ENCODE results near the gene NAA10.
"Not testable (repeated sequence)": the region's sequence is repeated elsewhere in the genome, so short reads cannot be mapped to it uniquely, and the experiment has no call there.

NAA10 gene

DNA sequence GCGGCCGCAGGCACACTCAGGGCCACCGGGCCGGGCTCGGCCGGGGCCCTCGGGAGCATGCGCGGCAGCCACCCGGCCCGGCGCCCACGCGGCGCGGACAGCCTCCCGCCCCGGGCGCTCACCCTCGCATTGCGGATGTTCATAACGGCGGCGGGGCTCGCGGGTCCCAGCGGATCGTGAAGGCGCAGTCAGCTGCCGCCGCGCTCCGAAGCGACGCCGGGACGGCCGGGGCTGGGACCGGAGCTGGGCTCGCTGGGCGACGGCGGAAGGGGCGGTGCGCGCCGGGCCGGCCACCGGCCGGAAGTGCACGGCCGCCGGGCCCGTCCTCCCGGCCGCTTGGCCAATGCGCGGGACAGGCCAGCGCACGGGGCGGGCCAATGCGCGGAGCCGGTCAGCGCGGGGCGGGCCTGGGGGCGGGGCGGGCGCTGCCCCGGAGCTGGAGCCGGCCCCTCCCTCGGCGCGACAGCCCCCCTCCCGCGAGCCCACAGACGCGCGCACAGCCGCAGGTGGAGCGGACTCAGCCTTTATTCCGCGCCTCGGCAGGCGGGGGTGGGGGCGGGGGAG, at the start of gene NAA10:
Gene NAA10 (minus strand): TSS at position 276 of the 564 bp plus-strand sequence. CDS start 133 bp downstream, at position 143.
- peak; percentile 50 for DNase-seq

DNA sequence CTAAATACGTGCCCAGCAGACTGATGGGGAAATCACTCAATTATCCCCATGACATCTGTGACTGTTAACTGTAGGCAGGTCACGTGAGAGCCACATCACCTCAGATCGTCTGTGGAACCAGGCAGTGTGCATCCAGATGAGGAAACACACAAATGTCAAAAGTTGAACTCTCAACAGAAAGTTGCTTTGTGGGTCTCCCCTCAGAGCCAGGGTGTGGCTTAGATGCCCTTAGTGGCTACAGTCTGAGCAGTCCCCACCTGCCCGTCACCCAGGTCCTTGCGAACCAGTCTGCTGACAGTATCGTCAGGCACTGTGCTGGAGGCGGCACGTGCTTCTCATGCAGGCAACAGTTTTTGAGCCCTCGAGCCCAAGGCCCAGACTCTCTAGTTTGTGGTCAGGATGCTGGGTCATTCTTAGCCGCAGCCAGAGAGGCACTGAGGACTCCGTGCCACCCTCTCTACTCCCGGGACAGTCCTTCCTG, 48.5 kb upstream of the NAA10 start:
- no peak for DNase-seq

DNA sequence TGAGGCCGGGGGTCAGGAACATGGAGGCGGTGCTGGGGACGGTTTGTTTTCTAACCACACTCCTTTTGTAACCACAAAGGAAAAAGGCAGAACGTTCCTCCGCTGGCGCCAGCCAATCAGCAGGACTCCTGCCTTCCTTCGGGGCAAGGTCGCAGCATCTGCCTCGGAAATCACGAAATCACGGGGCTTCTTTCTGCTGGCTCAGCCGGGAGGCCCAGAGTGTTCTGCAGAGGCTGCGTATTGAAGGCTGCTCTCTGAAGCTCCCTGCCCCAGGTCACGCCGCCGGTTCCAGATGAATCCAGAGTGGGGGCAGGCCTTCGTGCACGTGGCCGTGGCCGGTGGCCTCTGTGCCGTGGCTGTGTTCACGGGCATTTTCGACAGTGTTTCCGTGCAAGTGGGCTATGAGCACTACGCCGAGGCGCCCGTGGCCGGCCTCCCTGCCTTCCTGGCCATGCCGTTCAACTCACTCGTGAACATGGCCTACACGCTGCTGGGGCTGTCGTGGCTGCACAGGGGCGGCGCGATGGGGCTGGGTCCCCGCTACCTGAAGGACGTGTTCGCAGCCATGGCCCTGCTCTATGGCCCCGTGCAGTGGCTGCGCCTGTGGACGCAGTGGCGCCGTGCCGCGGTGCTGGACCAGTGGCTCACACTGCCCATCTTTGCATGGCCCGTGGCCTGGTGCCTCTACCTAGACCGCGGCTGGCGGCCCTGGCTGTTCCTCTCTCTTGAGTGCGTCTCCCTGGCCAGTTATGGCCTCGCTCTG, 47.1 kb upstream of the NAA10 start:
- no peak for DNase-seq

DNA sequence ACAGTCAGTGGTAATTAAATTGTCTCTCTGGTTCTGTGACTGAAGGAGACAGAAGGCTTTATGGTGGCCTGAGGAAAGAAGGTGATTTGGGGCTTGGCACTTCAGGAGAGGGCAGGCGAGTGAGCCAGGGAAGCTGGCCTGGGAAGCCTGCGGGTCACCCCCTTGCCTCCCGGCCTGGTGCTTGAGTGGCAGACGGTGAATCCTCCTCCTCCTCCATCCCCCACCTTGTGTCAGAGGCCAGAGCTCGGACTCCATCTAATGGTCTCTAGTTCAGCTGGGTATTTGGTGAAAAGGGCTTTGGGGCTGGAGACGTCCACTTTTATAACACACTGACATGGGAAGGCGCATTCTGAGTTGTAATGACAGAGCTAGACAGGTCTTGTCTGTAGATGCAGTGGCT, 46.4 kb upstream of the NAA10 start:
- DNase-seq = no peak

DNA sequence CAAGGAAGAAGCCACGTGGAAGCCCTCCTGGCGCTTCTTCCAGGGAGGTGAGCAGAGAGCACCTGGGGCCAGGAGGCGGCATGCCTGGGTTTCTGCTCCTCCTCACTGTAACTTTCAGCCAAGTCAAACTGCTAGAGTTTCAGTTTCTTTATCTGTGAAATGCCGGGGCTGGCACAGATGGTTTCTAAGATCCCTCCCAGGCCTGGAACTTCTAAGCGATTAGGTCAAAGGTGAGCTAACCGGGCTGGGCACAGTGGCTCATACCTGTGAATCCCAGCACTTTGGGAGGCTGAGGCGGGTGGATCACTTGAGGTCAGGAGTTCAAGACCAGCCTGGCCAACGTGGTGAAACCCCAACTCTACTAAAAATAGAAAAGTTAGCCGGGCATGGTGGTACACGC, 45.6 kb upstream of the NAA10 start:
- not testable (repeated sequence) for DNase-seq

DNA sequence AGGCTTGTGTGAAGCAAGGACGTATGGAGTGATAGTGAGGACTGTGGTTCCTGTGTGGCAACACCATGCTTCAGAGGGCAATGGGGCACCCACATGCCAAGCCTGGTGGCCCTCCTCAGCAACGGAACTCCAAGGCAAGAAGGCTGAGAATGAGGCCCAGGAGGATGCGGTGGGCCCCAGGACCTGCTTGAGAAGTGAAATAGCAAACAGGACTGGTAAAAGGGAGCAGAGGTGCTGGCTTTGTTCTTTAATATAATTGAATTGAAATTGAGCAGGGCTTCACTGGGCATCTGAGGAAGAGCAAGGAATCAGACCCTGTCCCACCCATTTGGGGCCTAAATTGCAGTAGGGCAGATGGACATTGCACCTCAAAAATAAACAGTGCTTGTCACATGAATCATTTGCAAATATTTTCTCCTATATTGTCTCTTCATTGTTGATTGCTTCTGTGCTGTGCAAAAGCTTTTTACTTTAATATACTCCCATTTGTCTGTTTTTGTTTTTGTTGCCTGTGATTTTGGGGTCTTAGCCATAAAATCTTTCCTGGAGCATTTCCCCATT, 40.0 kb upstream of the NAA10 start:
- no peak for DNase-seq

DNA sequence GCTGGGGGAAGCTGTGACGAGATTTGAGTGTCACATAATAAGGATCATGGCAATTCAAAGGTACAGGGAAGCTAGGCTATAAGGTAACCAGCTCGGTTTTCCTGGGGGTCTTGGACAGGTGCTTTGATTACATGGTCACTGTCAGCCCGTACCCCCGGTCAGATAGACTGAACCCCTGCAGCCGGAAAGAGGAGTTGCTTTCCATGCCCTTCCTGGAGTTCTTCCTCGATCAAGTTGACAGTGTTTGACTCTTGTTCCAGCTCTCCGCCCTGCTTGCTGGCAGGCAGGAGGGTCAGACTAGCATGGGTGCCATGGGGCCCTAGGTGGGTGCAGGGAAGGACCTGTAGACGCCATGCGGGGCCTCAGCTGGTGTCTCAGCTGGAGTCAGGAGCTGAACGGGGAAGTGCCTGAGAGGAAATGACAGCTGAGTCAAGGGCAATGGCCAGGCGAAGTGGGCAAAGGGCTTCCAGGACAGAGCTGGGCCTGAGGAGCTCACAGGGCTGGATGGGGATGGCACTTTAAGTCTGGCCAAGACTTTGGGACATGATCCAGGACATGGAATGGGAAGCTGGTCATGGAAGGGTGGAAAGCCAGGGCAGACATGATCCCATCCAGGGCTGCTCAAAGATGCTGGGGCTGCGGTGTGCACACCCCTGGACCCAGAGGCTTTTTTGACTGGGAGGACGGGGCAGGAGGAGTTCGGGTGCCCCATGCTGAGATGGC, 39.3 kb upstream of the NAA10 start:
- no peak for DNase-seq

DNA sequence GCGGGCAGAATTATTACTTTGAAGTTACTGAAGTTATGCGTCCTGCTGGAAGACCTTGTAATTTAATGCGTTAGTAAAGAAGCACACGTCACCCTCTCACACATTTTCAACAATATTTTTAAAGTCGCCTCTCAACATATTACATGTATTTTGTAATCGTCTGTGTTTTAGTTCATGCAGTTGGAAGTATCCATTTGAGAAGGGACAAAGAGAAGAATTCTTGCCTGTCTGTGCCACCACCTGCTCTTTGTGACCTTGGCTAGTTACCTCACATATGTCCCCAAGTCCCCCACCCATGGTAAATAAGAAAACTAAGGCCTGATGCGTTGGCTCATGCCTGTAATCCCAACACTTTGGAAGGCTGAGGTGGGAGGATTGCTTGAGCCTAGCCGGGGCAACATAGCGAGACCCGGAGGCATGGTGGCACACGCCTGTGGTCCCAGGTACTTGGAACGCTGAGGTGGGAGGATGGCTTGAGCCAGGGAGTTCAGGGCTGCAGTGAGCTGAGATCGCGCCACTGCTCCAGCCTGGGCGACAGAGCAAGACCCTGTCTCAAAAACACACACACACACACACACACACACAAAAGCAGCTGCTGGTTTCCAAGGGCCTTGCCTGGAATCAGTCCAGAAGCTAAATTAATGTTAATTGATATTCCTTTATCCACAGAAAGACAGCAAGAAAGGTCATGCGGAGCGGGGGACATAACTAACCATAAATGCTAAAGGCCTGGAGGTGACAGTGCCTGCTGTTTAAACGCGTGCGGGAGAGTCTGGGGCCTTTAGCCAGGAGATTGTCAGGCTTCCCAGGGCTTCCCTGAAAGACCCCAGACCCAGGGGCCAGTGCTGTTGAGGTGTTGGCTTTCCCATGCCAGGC, 38.5 kb upstream of the NAA10 start:
- DNase-seq = no peak

DNA sequence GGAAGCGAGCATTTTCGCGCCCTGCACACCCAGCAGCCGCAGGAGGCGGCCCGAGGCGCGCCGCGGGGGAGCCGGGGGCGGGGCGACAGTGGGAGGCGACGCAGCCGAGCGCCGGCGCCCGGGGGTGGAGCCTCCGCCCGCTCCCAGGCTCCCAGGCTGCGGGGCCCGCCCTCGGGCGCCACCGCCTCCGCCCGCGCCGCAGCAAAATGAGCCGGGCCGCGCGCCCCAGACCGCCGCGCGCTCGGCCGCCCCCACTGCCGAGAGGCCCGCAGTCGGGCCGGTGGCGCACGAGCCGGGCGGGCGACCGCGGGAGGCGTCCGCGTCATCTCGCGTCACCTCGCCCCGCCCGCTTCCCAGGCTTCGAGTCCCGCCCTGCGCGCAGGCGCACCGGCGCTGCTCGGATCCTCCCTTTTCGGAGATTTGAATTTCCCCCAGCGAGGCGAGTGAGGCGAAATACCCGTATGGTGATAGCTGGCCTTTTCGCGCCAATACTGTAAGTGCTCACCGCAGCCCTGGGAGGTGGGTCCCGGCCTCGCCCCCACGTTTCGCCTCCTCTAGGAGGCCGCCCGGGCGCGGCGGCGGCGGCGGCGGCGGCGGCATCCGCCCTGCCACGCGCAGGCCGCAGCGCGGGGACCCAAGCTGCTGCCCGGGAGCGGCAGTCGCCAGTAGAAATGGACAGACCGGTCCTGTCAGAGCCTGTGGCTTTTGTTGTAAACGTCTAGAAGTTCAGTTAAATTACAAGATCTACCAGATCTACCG, 37.7 kb upstream of the NAA10 start, which contains the start of gene TMEM187:
Gene TMEM187 (plus strand): TSS at position 387 of the 759 bp plus-strand sequence. CDS start 9,309 bp downstream, outside the sequence.
- peak; percentile 81 for DNase-seq

DNA sequence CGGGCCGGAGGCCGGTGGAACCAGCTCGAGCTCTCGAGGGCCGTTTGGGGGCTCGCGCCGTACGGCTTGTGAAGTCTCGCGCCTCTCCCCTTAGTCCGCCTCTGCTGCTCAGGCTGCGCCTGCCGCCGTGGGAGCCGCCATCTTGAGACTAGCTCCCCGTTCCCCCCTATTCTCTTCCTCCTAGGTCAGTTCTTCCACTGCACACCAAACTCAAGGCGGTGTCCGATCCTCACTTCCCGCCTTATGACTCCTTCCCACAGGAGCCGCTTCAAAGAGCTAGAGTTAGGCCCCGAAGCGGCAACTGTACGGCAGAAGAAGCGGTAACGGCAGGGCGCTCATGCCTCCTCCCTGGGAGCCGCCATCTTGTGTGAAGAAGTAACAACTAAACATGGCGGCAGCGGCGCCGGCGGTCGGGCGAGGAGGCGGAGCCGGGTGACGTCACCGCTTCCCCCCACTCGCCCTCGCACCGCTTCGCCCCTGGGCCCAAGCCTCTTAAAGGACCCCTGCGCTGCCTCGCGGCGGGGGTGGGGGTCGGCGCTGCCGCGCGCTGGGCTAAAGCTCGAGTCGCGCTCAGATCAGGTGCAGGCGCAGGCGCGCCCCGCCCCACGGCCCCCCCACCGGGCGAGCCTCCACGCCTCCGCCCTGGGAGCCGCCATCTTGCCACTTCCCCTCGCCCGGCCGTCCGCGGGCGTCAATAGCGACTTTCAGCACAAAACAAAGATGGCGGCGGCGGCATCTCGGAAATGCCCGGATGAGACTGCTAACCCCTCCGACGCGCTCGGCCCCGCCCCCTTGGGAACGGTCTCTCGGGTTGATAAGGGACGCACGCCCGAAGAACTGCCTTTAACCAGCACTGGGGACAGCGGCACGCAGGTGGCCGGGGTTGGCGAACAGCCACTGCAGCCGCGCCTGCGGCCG, 36.9 kb upstream of the NAA10 start, which contains the start of gene HCFC1:
Gene HCFC1 (minus strand): TSS at position 369 of the 918 bp plus-strand sequence. CDS start 978 bp downstream, outside the sequence.
- DNase-seq = peak; percentile 90

DNA sequence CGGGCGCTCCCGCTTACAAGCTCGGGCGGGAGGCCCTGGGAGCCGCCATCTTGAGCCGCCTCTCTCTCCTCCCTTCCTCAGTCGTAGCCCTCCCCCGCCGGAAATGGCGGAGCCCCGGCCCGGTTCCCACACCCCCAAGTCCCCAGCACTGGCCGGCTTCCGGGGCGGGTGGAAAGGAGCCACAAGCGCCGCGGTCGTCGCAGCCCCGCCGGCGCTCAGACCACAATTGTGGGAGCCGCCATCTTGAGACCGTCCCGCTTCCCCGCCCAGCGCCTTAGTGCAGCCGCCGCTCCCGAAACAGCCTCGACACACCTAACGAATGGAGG, 36.2 kb upstream of the NAA10 start:
- peak; percentile 76 for DNase-seq

DNA sequence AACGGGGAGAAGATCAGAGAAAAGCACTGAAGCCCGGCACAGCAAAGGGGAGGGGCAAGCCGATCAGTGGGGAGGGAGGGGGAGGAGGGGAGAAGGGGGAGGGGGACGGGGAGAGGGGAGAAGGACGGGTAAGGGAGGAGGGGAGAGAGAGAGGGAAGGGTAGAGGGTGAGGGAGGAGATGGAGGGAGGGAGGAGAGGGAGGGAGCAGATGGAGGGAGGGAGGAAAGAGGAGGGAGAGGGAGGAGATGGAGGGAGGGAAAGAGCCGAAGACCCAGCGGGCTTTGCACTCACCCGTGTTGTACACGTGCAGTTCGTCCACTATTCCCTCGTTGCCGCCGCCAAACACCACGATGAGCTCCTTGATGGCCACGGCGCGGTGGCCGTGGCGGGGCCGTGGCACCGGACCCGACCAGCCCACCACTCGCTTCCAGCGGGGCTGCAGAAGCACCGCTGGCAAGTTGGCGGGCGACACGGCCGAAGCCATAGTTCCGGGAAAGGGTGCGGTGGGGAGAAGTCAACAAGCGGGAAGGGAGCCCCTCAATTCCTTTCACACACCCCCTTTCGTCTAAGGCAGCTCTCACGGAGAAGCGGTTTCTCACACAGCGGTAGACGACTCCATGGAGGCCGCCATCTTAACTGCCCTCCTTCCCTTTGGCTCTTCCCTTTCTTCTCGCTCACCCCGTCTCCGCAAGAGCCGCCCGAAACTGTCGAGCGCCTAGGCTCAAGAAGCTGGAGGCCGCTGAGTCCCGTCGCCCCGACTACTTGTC, 35.7 kb upstream of the NAA10 start:
- DNase-seq = no peak

DNA sequence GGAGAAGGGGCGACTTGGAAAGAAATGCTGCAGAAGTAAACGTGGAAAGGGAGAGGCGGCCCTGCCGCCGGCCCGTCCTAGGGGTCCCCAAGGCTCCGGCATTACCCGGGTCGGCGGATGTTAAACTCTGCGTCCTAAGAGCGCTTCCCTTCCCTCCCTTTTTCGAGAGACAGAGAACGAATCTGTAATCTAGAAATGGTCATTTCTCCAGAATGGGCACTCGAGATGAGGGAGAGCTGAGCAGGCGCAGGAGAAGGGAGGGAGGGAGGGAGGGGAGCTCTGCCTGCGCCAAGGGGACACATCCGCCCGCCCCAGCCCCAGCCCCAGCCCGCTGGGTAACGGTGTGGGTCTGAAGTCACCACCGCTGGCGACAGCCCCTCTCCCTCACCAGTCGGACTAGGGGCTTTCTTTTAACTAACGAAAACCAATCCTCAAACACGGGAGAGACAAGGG, 35.1 kb upstream of the NAA10 start:
- no peak for DNase-seq

DNA sequence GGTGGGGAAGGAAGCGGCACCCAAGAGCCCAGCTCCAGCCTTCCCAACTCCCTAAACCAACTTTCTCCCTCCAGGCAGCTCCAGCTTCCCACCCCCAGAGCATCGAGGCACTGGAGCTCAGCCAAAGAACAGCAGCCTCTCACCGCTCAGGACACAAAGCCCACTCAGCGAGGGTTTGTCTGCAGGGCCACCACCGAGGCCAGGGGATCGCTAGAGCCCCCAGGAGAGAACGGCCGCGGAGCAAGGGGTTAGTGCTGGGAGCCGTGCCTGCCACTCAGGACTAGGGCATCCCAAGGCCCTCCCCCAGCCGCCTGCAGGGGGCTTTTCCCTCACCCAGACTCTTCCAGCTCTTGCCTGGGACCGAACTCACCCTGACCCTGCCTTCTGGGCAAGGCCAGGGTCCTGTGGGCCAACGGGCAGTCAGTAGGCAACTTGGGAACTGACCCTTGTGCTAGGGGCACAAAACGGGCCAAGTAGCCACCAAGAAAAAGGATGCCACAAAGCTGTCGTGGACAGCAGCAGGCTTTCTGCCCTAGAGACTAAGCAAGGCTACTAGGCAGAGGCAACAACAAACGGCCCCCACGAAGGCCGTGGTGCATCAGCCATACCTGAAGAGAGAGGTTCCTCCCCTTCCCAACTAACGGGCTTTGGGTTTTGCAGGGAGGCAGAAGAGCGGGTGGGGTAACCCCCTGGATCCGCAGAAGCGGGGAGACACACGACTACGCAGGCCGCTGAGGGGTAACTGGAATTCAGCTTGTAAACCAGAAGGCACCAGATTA, 34.5 kb upstream of the NAA10 start:
- DNase-seq = no peak

DNA sequence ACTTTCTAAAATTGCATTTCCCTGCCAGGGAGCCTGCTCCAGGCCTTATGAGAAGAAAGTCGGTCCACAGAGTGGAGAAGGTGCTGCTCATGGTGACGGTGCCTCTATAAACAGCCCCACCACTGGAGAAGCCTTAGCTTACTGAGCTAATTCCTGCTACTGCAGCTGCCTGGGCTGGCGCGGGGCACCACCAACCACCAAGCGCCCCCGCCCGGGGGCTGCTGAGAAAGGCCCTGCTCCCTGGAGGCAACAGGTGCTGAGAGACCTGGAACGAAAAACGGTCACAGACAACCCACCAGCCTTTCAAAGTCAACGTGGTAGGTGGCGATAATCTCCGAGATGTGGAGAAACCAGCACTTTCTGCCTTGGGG, 33.9 kb upstream of the NAA10 start:
- DNase-seq = no peak

DNA sequence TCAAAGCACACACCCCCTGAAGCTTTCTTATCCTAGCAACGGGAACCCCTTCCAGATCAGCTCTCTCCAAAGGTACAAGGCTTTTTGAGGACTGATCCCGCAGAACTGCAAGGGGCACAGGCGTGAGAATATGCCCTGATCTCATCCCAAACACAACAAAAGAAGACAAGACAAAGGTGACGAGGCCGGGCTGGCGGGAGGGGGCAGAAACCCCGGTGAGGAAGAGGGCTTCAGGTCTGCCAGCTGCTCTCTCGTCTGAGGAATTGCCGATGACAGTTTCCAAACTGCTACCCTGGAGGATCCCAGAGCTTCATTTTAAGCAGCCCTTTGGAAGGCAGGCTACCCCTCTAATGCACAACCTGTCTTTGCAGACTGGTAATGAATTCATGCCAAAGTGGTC, 33.4 kb upstream of the NAA10 start:
- no peak for DNase-seq

DNA sequence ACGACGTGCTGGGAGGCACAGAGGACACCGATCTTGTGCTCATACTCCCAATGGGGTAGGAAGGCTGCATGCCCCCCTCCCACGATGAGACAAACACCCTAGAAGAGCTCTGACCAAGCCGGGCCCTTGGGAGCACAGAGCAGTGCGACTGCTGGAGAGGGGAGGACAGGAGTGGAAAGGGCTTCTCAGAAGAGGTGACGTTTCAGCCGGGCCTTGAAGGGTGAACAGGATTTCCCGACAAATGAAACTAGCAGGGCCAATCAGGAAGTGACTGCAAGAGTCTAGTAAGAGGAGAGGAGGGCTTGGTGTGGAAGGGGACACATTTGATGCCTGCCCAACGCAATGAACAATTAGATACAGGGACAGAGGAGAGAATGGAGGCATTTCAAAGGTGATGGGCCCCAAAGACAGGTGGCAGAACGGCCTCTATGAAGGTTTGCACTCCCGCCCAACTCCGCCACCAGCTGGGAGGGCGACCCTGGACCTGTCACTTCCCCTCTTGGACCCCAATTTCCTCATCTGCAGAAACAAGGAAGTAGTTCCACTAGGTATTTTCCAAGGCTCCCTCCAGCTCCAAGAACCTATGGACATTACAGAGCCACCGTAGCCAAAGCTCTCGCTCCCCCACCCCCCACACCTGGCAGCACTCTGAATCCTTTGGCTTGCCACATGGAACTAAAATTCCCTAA, 32.8 kb upstream of the NAA10 start:
- DNase-seq = no peak

DNA sequence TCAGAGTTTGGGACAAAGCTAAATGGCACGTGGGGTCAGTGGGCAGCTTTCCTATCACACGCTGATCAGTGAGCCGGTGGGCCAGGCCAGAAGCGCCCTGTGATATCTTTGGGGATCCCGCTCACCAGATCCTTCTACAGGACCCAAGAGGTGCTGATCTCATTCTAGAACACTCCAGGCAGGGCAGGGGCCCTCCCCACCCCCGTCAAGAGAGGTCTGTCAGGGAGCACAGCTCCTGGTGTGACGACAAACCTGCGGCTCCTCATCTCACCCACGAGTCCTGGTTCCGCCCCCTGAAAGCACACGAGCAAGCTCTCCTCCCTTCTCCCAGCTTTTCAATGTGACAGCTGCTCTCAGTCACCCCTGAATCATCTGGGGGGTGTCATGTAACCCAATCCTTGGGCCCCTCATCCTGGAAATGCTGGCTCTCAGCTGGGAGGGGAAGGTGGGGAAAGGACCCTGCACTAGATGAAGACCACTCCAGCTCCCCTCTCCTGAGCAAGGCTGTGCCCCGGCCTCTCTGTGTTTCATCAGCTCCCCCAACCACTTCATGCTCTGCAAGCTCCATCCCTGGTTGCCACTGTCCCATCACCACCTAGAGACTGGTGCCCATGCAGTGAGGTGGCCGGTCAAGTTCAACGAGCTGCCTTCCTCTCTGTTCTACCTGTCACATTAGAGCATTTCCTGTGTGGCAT, 32.2 kb upstream of the NAA10 start:
- no peak for DNase-seq
